Nephron progenitor cell (in vitro differentiated cells): ENCODE measurements around the gene SLC4A4.

ENCODE experiments used
- DNase-seq: peaks from one replicate; pipeline ENCODE4 v3.0.0; 2021
- H3K27ac Mint-ChIP-seq: 2 replicates; pipeline ENCODE4 v1.8.0; 2021; ENCODE audit warnings: mild to moderate bottlenecking, moderate library complexity, mixed read lengths
- H3K27me3 Mint-ChIP-seq: 2 replicates; pipeline ENCODE4 v1.8.0; 2021; ENCODE audit warnings: mild to moderate bottlenecking, low read depth, mixed read lengths; ENCODE audit not compliant: poor library complexity
- H3K36me3 Mint-ChIP-seq: 2 replicates; pipeline ENCODE4 v1.8.0; 2021; ENCODE audit warnings: low read depth, mixed read lengths
- H3K4me1 Mint-ChIP-seq: 2 replicates; pipeline ENCODE4 v1.8.0; 2021; ENCODE audit warnings: mixed read lengths
- H3K4me3 Mint-ChIP-seq: 2 replicates; pipeline ENCODE4 v1.8.0; 2021; ENCODE audit warnings: mild to moderate bottlenecking, moderate library complexity, mixed read lengths
- H3K9me3 Mint-ChIP-seq: 2 replicates; pipeline ENCODE4 v1.8.0; 2021; ENCODE audit warnings: mild to moderate bottlenecking, moderate library complexity, mixed read lengths
- CTCF ChIP-seq: fragments of 200-600 bp; sonication (generic); IDR thresholded peaks from 2 replicates; pipeline ENCODE4 v1.5.0; 2021; ENCODE audit warnings: antibody characterized with exemption

SLC4A4 gene

GRCh38 chr4:71338846-71339593 lies at the start of gene SLC4A4:
Gene SLC4A4, plus strand, starts transcription at chr4:71339020.
- TF ChIP-seq CTCF, result no peak
- Mint-ChIP-seq H3K4me1 (no peaks in the 10 kb centered on the region), H3K27ac (peak within 1 kb of the TSS; percentile 72), H3K4me3 (no peak within 1 kb of the TSS), H3K36me3 (no peaks in the 10 kb centered on the region), H3K9me3 (no peaks in the 10 kb centered on the region), H3K27me3 (no peaks in the 10 kb centered on the region)
- no peak for DNase-seq

- H3K9me3 Mint-ChIP-seq, result no peaks in the 10 kb centered on the region
- no peaks in the 10 kb centered on the region for H3K36me3 Mint-ChIP-seq
- H3K27ac Mint-ChIP-seq, result no peak overlapping the region
- no peak for DNase-seq
- no peak for TF ChIP-seq CTCF
- no peak overlapping the region for H3K4me3 Mint-ChIP-seq
- H3K4me1 Mint-ChIP-seq, result no peaks in the 10 kb centered on the region
- peaks cover 4% of the 10 kb centered on the region for H3K27me3 Mint-ChIP-seq
These were observed 48.7 kb upstream of the SLC4A4 start for GRCh38 chr4:71290074-71290473.

GRCh38 chr4:71290476-71290875 lies 48.3 kb upstream of the SLC4A4 start:
- Mint-ChIP-seq H3K4me3 (no peak overlapping the region), H3K27me3 (peaks cover 4% of the 10 kb centered on the region), H3K4me1 (no peaks in the 10 kb centered on the region), H3K9me3 (no peaks in the 10 kb centered on the region), H3K27ac (no peak overlapping the region), H3K36me3 (no peaks in the 10 kb centered on the region)
- no peak for DNase-seq
- TF ChIP-seq CTCF, result no peak

GRCh38 chr4:71292228-71292627 lies 46.6 kb upstream of the SLC4A4 start:
- H3K4me1 Mint-ChIP-seq, result no peaks in the 10 kb centered on the region
- no peaks in the 10 kb centered on the region for H3K36me3 Mint-ChIP-seq
- TF ChIP-seq CTCF, result no peak
- no peak overlapping the region for H3K4me3 Mint-ChIP-seq
- H3K27ac Mint-ChIP-seq, result no peak overlapping the region
- DNase-seq, result no peak
- H3K9me3 Mint-ChIP-seq, result no peaks in the 10 kb centered on the region
- H3K27me3 Mint-ChIP-seq, result peaks cover 4% of the 10 kb centered on the region

- H3K27ac Mint-ChIP-seq, result no peak overlapping the region
These were observed 45.1 kb upstream of the SLC4A4 start for GRCh38 chr4:71293705-71294104.

More at GRCh38 chr4:71293705-71294104, 45.1 kb upstream of the SLC4A4 start:
- H3K9me3 Mint-ChIP-seq, result no peaks in the 10 kb centered on the region
- no peaks in the 10 kb centered on the region for H3K4me1 Mint-ChIP-seq
- H3K36me3 Mint-ChIP-seq, result no peaks in the 10 kb centered on the region
- no peaks in the 10 kb centered on the region for H3K27me3 Mint-ChIP-seq
- no peak overlapping the region for H3K4me3 Mint-ChIP-seq
- DNase-seq, result no peak
- no peak for TF ChIP-seq CTCF
